Progenitor cell of endocrine pancreas (in vitro differentiated cells): Measurements from ENCODE around the gene CERS6. TPM values are rescaled to one million over a fixed set of nuclear protein-coding genes. Genes with fewer than 3 reads are reported as not detected.
"Not testable (repeated sequence)": the region's sequence is repeated elsewhere in the genome, so short reads cannot be mapped to it uniquely, and the experiment has no call there.

Source experiments
- DNase-seq: peaks from one replicate; pipeline ENCODE4 v3.0.0; 2021; ENCODE audit warnings: low spot score; ENCODE audit not compliant: unreplicated experiment
- H3K27ac Mint-ChIP-seq: 2 replicates; pipeline ENCODE4 v1.8.0; 2021; ENCODE audit warnings: mild to moderate bottlenecking, moderate library complexity, mixed read lengths
- H3K27me3 Mint-ChIP-seq: 2 replicates; pipeline ENCODE4 v1.8.0; 2021; ENCODE audit warnings: mixed read lengths
- H3K36me3 Mint-ChIP-seq: 2 replicates; pipeline ENCODE4 v1.8.0; 2022; ENCODE audit warnings: mixed read lengths; ENCODE audit not compliant: insufficient read depth
- H3K4me1 Mint-ChIP-seq: 2 replicates; pipeline ENCODE4 v1.8.0; 2021; ENCODE audit warnings: low read depth, mixed read lengths
- H3K4me3 Mint-ChIP-seq: 2 replicates; pipeline ENCODE4 v1.8.0; 2021; ENCODE audit warnings: low read depth, mild to moderate bottlenecking, moderate library complexity, mixed read lengths
- H3K9me3 Mint-ChIP-seq: 2 replicates; pipeline ENCODE4 v1.8.0; 2021; ENCODE audit warnings: low read depth, mixed read lengths
- CTCF ChIP-seq: fragments of 200-600 bp; sonication (generic); IDR thresholded peaks from one replicate; pipeline ENCODE4 v1.5.0; 2021; ENCODE audit warnings: antibody characterized with exemption, mild to moderate bottlenecking; ENCODE audit not compliant: unreplicated experiment
- total RNA-seq: library from RNA; stranded (reverse); gene quantifications from 2 replicates; pipeline ENCODE4 v1.2.1, GENCODE V29; 2021

Gene CERS6
- total RNA-seq, 1 donor from 2014 or later: 32.5 TPM

GRCh38 chr2:168652997-168653921 lies 197.2 kb downstream of the CERS6 start:
- Mint-ChIP-seq H3K27ac (no peak overlapping the region), H3K4me3 (no peak overlapping the region), H3K4me1 (peaks cover 24% of the 10 kb centered on the region), H3K9me3 (peaks cover 5% of the 10 kb centered on the region), H3K27me3 (no peaks in the 10 kb centered on the region), H3K36me3 (peaks cover 11% of the 10 kb centered on the region)
- no peak for TF ChIP-seq CTCF
- DNase-seq: no peak

GRCh38 chr2:168654705-168655104 lies 198.6 kb downstream of the CERS6 start:
- Mint-ChIP-seq H3K4me1 (peaks cover 23% of the 10 kb centered on the region), H3K36me3 (peaks cover 12% of the 10 kb centered on the region), H3K27me3 (no peaks in the 10 kb centered on the region), H3K9me3 (peaks cover 5% of the 10 kb centered on the region), H3K27ac (no peak overlapping the region), H3K4me3 (no peak overlapping the region)
- no peak for TF ChIP-seq CTCF
- no peak for DNase-seq

- no peak for DNase-seq
- Mint-ChIP-seq H3K27ac (no peak overlapping the region), H3K36me3 (peaks cover 12% of the 10 kb centered on the region), H3K4me1 (peaks cover 22% of the 10 kb centered on the region), H3K27me3 (no peaks in the 10 kb centered on the region), H3K9me3 (peaks cover 5% of the 10 kb centered on the region), H3K4me3 (no peak overlapping the region)
- no peak for TF ChIP-seq CTCF
These were observed 199.1 kb downstream of the CERS6 start for GRCh38 chr2:168655207-168655606.

GRCh38 chr2:168657378-168657777 lies 201.3 kb downstream of the CERS6 start:
- H3K27me3 Mint-ChIP-seq, H3K27ac Mint-ChIP-seq, DNase-seq, H3K4me3 Mint-ChIP-seq, H3K9me3 Mint-ChIP-seq: not testable (repeated sequence)
- Mint-ChIP-seq H3K4me1 (peaks cover 20% of the 10 kb centered on the region), H3K36me3 (peaks cover 12% of the 10 kb centered on the region)

GRCh38 chr2:168658706-168659105 lies 202.6 kb downstream of the CERS6 start:
- Mint-ChIP-seq H3K4me3 (no peak overlapping the region), H3K27ac (no peak overlapping the region), H3K4me1 (peaks cover 18% of the 10 kb centered on the region), H3K9me3 (peaks cover 5% of the 10 kb centered on the region), H3K36me3 (peaks cover 12% of the 10 kb centered on the region), H3K27me3 (no peaks in the 10 kb centered on the region)
- no peak for DNase-seq
- TF ChIP-seq CTCF: no peak
